Suprapubic skin (tissue), 4 donors: ENCODE results near the gene ETFA. TPM values are rescaled to one million over a fixed set of nuclear protein-coding genes. Genes with fewer than 3 reads are reported as not detected.

Experiments used
- DNase-seq, 2 donors: peaks; one replicate each; pipeline ENCODE4 v3.0.0-alpha.2; 2019; ENCODE audit warnings: low spot score in 2 of 2
- H3K27ac ChIP-seq: fragments of 200-600 bp; sonication (generic); one replicate; pipeline ENCODE4 v1.5.1; 2019
- H3K27me3 ChIP-seq: fragments of 200-600 bp; sonication (generic); one replicate; pipeline ENCODE4 v1.5.1; 2019
- H3K36me3 ChIP-seq: fragments of 200-600 bp; sonication (generic); one replicate; pipeline ENCODE4 v1.5.1; 2019
- H3K4me1 ChIP-seq: fragments of 200-600 bp; sonication (generic); one replicate; pipeline ENCODE4 v1.5.1; 2019
- H3K4me3 ChIP-seq: fragments of 200-600 bp; sonication (generic); one replicate; pipeline ENCODE4 v1.5.1; 2019; ENCODE audit warnings: mild to moderate bottlenecking
- H3K9me3 ChIP-seq: fragments of 200-600 bp; sonication (generic); one replicate; pipeline ENCODE4 v1.5.1; 2019
- EP300 ChIP-seq: sonication (generic); formaldehyde crosslinking; IDR thresholded peaks from one replicate; pipeline ENCODE4 v1.6.1; 2017; ENCODE audit warnings: antibody characterized with exemption
- POLR2A ChIP-seq, 2 donors: fragments of 450-650 bp; IDR thresholded peaks; one replicate each; pipeline ENCODE4 v1.6.1; 2017; ENCODE audit warnings: antibody characterized with exemption in 2 of 2, mild to moderate bottlenecking in 2 of 2, moderate library complexity in 2 of 2
- POLR2AphosphoS5 ChIP-seq, 3 donors: sonication (generic); formaldehyde crosslinking; IDR thresholded peaks; one replicate each; pipeline ENCODE4 v1.6.1; 2017; ENCODE audit warnings: antibody characterized with exemption in 3 of 3
- WGBS: methylation state at CpG from one replicate; pipeline ENCODE4 v1.1.5; 2018; 5-methylcytosine and 5-hydroxymethylcytosine counted together
- total RNA-seq, 4 donors: library from RNA; depleted of rRNA; stranded (reverse); fragments of >200 nt; gene quantifications; one replicate each; pipeline ENCODE4 v1.1.0, GENCODE V29; 2016
- TF ChIP-seq, protein P1 (sequence below), 2 donors: fragments of 200-600 bp in 1 of 2; fragments of 450-650 bp in 1 of 2; sonication (generic) in 1 of 2; IDR thresholded peaks; one replicate each; pipeline ENCODE4 v1.5.1; 2016 to 2019; ENCODE audit warnings: antibody characterized with exemption in 2 of 2, mild to moderate bottlenecking in 1 of 2, moderate library complexity in 1 of 2

The ETFA gene
- total RNA-seq, 4 donors from 2014 or later, result 63.6 to 90.1 (median 85.1) TPM

DNA sequence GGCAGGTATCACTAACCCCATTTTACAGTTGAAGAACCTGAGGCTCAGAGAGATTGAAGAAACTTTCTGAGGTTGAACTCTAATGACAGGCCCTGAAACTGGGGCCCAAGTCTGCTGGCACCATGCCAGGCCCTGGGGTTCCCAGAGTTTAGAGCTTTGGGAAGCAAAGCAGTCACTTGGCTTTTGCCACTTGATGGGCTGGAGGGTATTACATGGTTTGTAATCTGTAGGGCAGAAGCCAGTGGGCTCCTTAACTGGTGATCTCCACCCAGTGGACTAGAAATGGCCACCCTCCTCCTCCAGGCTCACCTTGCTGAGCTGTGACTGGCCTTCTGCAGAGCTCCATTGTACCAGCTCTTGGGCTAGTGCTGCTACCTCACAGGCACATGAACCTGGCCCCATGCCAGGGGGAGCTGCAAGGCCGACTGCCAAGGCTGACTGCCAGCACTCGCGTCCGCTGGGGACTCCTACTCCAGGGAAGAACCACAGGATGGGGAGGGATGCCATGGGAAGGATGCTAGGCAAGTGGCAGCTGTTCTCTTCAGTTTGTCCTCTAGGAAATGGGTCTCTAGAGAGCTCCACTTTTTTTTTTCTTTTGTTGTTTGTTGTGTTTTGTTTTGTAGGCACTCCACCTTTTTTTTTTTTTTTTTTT lies 104.8 kb downstream of the ETFA start:
- DNase-seq, result peak; percentile 73 to 84
- 10% methylated on average over 4 of the region's 4 CpGs for WGBS
- H3K4me3 ChIP-seq, result no peak overlapping the region
- no peaks in the 10 kb centered on the region for H3K4me1 ChIP-seq
- no peak for TF ChIP-seq EP300
- TF ChIP-seq POLR2A (IDR thresholded peaks at IDR 0.05), result no peak
- TF ChIP-seq POLR2AphosphoS5 (IDR thresholded peaks at IDR 0.05), result no peak
- TF ChIP-seq, protein P1, sequence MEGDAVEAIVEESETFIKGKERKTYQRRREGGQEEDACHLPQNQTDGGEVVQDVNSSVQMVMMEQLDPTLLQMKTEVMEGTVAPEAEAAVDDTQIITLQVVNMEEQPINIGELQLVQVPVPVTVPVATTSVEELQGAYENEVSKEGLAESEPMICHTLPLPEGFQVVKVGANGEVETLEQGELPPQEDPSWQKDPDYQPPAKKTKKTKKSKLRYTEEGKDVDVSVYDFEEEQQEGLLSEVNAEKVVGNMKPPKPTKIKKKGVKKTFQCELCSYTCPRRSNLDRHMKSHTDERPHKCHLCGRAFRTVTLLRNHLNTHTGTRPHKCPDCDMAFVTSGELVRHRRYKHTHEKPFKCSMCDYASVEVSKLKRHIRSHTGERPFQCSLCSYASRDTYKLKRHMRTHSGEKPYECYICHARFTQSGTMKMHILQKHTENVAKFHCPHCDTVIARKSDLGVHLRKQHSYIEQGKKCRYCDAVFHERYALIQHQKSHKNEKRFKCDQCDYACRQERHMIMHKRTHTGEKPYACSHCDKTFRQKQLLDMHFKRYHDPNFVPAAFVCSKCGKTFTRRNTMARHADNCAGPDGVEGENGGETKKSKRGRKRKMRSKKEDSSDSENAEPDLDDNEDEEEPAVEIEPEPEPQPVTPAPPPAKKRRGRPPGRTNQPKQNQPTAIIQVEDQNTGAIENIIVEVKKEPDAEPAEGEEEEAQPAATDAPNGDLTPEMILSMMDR (IDR thresholded peaks at IDR 0.05), result no peak
- peaks cover 37% of the 10 kb centered on the region for H3K36me3 ChIP-seq
- H3K27me3 ChIP-seq, result no peaks in the 10 kb centered on the region
- no peak overlapping the region for H3K27ac ChIP-seq
- H3K9me3 ChIP-seq, result no peaks in the 10 kb centered on the region

- no peak overlapping the region for H3K27ac ChIP-seq
- WGBS, result 85% methylated on average over 11 of the region's 11 CpGs
- no peaks in the 10 kb centered on the region for H3K9me3 ChIP-seq
- peak; percentile 27 to 41 for DNase-seq
- peaks cover 28% of the 10 kb centered on the region for H3K36me3 ChIP-seq
- H3K27me3 ChIP-seq, result no peaks in the 10 kb centered on the region
- TF ChIP-seq EP300 (no peak), POLR2AphosphoS5 (IDR thresholded peaks at IDR 0.05) (no peak), POLR2A (IDR thresholded peaks at IDR 0.05) (no peak)
- TF ChIP-seq, protein P1 (IDR thresholded peaks at IDR 0.05), result no peak
- no peak overlapping the region for H3K4me3 ChIP-seq
- peaks cover 10% of the 10 kb centered on the region for H3K4me1 ChIP-seq
Observed at GRCh38 chr15:76204916-76205460, 106.3 kb downstream of the ETFA start.

- Histone ChIP-seq H3K4me3 (no peak overlapping the region), H3K36me3 (peaks cover 28% of the 10 kb centered on the region), H3K4me1 (peaks cover 17% of the 10 kb centered on the region), H3K27ac (no peak overlapping the region), H3K27me3 (no peaks in the 10 kb centered on the region), H3K9me3 (no peaks in the 10 kb centered on the region)
- WGBS, result 71% methylated on average over 9 of the region's 18 CpGs
- DNase-seq, result peak; percentile 44 to 63
- TF ChIP-seq, protein P1 (IDR thresholded peaks at IDR 0.05), result no peak
Observed at GRCh38 chr15:76204109-76204845, 107.0 kb downstream of the ETFA start.

- Histone ChIP-seq H3K9me3 (no peaks in the 10 kb centered on the region), H3K27me3 (no peaks in the 10 kb centered on the region), H3K4me3 (no peak overlapping the region), H3K36me3 (peaks cover 24% of the 10 kb centered on the region), H3K27ac (no peak overlapping the region), H3K4me1 (peaks cover 24% of the 10 kb centered on the region)
- TF ChIP-seq POLR2AphosphoS5 (IDR thresholded peaks at IDR 0.05) (no peak), EP300 (no peak)
- WGBS, result 89% methylated on average over 16 of the region's 23 CpGs
- DNase-seq, result peak; percentile 56 to 77
Observed at GRCh38 chr15:76203346-76204108, 107.7 kb downstream of the ETFA start.

DNA sequence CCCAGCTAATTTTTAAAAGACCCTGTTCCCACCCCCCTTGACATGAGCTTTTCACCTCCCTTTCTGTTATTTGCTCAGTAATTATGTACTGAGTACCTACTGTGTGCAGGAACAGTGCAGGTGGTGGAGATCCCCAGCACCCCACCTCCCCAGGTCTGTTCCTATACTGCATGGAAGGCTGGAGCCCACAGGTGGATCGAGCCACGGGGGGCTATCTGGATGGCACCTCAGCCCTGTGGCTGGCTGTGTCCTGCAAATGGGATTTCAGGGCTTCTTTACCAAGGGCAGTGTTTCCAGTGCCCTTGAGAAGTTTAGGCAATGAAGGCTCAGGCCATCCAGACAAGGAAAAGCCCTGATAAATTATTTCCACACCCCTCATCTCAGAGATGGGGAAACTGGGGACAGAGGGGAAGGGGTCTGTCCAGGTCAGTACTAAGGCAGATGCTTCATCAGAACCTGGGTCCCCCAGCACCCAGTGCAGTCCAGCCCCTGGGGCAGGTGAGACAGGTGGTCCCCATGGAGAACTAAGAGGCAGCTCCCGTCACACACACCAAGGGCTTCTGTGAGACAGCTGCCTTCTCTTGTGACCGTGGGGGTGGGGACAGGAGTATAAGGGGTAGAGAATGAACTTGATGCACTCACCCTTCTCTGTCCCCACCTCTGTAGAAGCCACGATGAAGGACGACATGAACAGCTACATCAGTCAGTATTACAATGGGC lies 109.6 kb downstream of the ETFA start:
- Histone ChIP-seq H3K9me3 (no peaks in the 10 kb centered on the region), H3K4me1 (peaks cover 43% of the 10 kb centered on the region), H3K27me3 (no peaks in the 10 kb centered on the region), H3K27ac (no peak overlapping the region), H3K36me3 (peaks cover 24% of the 10 kb centered on the region), H3K4me3 (no peak overlapping the region)
- TF ChIP-seq EP300 (no peak), POLR2AphosphoS5 (IDR thresholded peaks at IDR 0.05) (no peak), POLR2A (IDR thresholded peaks at IDR 0.05) (no peak)
- TF ChIP-seq, protein P1 (IDR thresholded peaks at IDR 0.05), result no peak
- WGBS, result 84% methylated on average over 6 of the region's 6 CpGs
- DNase-seq, result peak; percentile 54 to 70
